Measurements from ENCODE around the gene ANKRD53.

The ANKRD53 gene

GRCh38 chr2:70957798-70958197 lies 20.6 kb upstream of the ANKRD53 start:
- Histone ChIP-seq H2AFZ (ENCODE audit: low read depth) (no peak overlapping the region), H3K4me3 (IDR thresholded peaks at IDR 0.05; ENCODE audit: insufficient read depth, low read depth, low read length) (no peak overlapping the region), H3K4me1 (ENCODE audit: low read depth, poor library complexity, severe bottlenecking) (no peaks in the 10 kb centered on the region), H3K27ac (no peak overlapping the region), H3K9ac (no peak overlapping the region), H3K4me2 (no peak overlapping the region), H3K36me3 (ENCODE audit: insufficient read depth) (no peaks in the 10 kb centered on the region), H3K27me3 (ENCODE audit: insufficient read depth, low read depth) (no peaks in the 10 kb centered on the region; the same call in 1 of the 2 replicates), H4K20me1 (ENCODE audit: insufficient read depth) (no peaks in the 10 kb centered on the region), H3K79me2 (ENCODE audit: insufficient read depth, low read depth) (no peaks in the 10 kb centered on the region)
- TF ChIP-seq CTCF (conservative IDR thresholded peaks at IDR 0.05; ENCODE audit: low read depth, low read length) = no peak

DNA sequence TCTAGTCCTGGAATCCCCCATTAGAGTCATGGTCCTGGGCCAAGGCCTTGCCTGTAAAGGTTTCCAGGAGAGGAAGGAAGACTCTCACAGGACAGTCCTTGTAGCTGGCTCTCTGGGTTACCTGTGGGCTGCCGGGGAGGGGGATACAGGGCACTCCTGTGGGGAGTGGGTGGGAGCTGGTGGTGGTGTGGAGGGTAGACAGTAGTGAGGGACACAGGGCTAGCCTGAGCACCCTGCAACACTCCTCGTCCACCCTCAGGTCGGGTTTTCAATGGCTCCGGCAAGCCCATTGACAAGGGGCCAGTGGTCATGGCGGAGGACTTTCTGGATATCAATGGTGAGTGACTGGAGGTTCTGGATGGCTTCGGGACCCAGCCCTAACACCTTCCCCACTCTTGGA lies 19.7 kb upstream of the ANKRD53 start:
- Histone ChIP-seq H3K4me2 (no peak overlapping the region), H2AFZ (ENCODE audit: low read depth) (no peak overlapping the region), H3K36me3 (ENCODE audit: insufficient read depth) (no peaks in the 10 kb centered on the region), H3K27me3 (ENCODE audit: insufficient read depth, low read depth) (peaks cover 6% of the 10 kb centered on the region), H3K79me2 (ENCODE audit: insufficient read depth, low read depth) (no peaks in the 10 kb centered on the region), H3K27ac (no peak overlapping the region), H3K9ac (no peak overlapping the region), H3K4me1 (ENCODE audit: low read depth, poor library complexity, severe bottlenecking) (no peaks in the 10 kb centered on the region), H4K20me1 (ENCODE audit: insufficient read depth) (no peaks in the 10 kb centered on the region), H3K4me3 (IDR thresholded peaks at IDR 0.05; ENCODE audit: insufficient read depth, low read depth, low read length) (no peak overlapping the region)
- no peak for TF ChIP-seq CTCF (conservative IDR thresholded peaks at IDR 0.05; ENCODE audit: low read depth, low read length)

- H3K27me3 ChIP-seq (ENCODE audit: insufficient read depth, low read depth) = peaks cover 6% of the 10 kb centered on the region
Measured at GRCh38 chr2:70959271-70959761, 19.1 kb upstream of the ANKRD53 start.

GRCh38 chr2:70959851-70960832 lies 18.3 kb upstream of the ANKRD53 start:
- no peaks in the 10 kb centered on the region for H3K36me3 ChIP-seq (ENCODE audit: insufficient read depth)
- H3K4me2 ChIP-seq = no peak overlapping the region
- H2AFZ ChIP-seq (ENCODE audit: low read depth) = no peak overlapping the region
- H3K27ac ChIP-seq = no peak overlapping the region
- H3K4me1 ChIP-seq (ENCODE audit: low read depth, poor library complexity, severe bottlenecking) = no peaks in the 10 kb centered on the region
- no peak overlapping the region for H3K4me3 ChIP-seq (IDR thresholded peaks at IDR 0.05; ENCODE audit: insufficient read depth, low read depth, low read length)
- H3K79me2 ChIP-seq (ENCODE audit: insufficient read depth, low read depth) = no peaks in the 10 kb centered on the region
- H4K20me1 ChIP-seq (ENCODE audit: insufficient read depth) = no peaks in the 10 kb centered on the region
- peak; percentile 49; the same call in 1 of the 2 replicates for TF ChIP-seq CTCF (conservative IDR thresholded peaks at IDR 0.05; ENCODE audit: low read depth, low read length)
- H3K27me3 ChIP-seq (ENCODE audit: insufficient read depth, low read depth) = peaks cover 6% of the 10 kb centered on the region
- no peak overlapping the region for H3K9ac ChIP-seq

More at GRCh38 chr2:70959271-70959761, 19.1 kb upstream of the ANKRD53 start:
- H2AFZ ChIP-seq (ENCODE audit: low read depth) = no peak overlapping the region
- no peak overlapping the region for H3K9ac ChIP-seq
- no peaks in the 10 kb centered on the region for H3K4me1 ChIP-seq (ENCODE audit: low read depth, poor library complexity, severe bottlenecking)
- H3K27ac ChIP-seq = no peak overlapping the region
- H3K36me3 ChIP-seq (ENCODE audit: insufficient read depth) = no peaks in the 10 kb centered on the region
- no peaks in the 10 kb centered on the region for H3K79me2 ChIP-seq (ENCODE audit: insufficient read depth, low read depth)
- H3K4me3 ChIP-seq (IDR thresholded peaks at IDR 0.05; ENCODE audit: insufficient read depth, low read depth, low read length) = no peak overlapping the region
- TF ChIP-seq CTCF (conservative IDR thresholded peaks at IDR 0.05; ENCODE audit: low read depth, low read length) = no peak
- H3K4me2 ChIP-seq = no peak overlapping the region
- H4K20me1 ChIP-seq (ENCODE audit: insufficient read depth) = no peaks in the 10 kb centered on the region

Data from KMS-11 (cell line).